Measurements from ENCODE around the gene SH3BP5. TPM values are rescaled to one million over a fixed set of nuclear protein-coding genes. Genes with fewer than 3 reads are reported as not detected.

Gene SH3BP5
- total RNA-seq, 4 donors from 2014 or later: 60.2 to 90.4 (median 82.0) TPM

DNA sequence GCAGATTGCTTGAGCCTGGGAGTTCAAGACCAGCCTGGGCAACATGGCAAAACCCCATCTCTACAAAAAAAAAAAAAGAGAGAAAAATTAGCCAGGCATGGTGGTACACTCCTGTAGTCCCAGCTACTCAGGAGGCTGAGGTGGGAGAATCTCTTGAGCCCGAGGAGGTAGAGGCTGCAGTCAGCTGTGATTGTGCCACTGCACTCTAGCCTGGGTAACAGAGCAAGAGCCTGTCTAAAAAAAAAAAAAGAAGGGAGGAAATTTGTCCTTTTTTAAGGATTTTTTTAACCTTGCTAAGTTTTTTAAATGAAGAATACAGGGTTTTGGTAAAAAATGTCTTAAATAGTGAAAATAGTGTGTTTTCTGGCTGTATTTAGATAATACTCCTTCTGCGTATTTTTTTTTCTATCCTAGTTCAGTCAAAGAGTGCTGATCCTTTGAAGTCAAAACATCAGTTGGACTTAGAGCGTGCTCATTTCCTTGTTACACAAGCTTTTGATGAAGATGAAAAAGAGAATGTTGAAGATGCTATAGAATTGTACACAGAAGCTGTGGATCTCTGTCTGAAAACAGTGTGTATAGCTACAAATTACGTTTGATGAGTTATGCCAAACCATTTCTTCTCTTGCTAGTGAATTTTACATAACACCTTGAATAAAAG, 115.2 kb downstream of the SH3BP5 start:
- H3K36me3 ChIP-seq: peaks cover 23 to 49% of the 10 kb centered on the region in 2 donors

DNA sequence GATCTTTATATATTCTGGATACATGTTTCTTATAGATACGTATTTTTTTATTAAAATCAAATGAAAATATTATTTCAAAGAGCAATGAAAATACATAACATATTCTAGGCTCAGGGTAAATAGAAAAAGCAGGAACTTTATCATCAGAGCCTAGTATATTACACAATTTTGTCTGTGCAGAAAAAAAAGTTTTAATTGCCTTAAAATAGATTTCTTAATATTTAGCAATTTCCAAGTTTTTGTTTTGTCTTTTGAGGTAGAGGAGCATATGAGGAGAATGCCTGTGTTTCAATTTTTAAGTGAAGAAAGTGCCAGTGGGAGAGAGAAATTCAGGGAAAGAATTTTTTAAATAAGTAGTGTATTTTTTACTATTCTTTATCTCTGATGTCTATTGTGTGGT, 115.9 kb downstream of the SH3BP5 start:
- WGBS, 2 donors: 95% methylated on average over 1 of the region's 1 CpG
- peaks cover 20 to 42% of the 10 kb centered on the region in 2 donors for H3K36me3 ChIP-seq

More for the DNA sequence above, 115.2 kb downstream of the SH3BP5 start:
- 96 to 97% methylated on average over 4 of the region's 4 CpGs for WGBS, 2 donors
- DNase-seq: no peak
- H3K9me3 ChIP-seq: no peaks in the 10 kb centered on the region
- no peaks in the 10 kb centered on the region for H3K27me3 ChIP-seq
- no peak for TF ChIP-seq POLR2A (IDR thresholded peaks at IDR 0.05)
- TF ChIP-seq, protein P1, sequence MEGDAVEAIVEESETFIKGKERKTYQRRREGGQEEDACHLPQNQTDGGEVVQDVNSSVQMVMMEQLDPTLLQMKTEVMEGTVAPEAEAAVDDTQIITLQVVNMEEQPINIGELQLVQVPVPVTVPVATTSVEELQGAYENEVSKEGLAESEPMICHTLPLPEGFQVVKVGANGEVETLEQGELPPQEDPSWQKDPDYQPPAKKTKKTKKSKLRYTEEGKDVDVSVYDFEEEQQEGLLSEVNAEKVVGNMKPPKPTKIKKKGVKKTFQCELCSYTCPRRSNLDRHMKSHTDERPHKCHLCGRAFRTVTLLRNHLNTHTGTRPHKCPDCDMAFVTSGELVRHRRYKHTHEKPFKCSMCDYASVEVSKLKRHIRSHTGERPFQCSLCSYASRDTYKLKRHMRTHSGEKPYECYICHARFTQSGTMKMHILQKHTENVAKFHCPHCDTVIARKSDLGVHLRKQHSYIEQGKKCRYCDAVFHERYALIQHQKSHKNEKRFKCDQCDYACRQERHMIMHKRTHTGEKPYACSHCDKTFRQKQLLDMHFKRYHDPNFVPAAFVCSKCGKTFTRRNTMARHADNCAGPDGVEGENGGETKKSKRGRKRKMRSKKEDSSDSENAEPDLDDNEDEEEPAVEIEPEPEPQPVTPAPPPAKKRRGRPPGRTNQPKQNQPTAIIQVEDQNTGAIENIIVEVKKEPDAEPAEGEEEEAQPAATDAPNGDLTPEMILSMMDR (IDR thresholded peaks at IDR 0.05): no peak
- no peak overlapping the region for H3K4me3 ChIP-seq (replicated peaks in 1 of 3)
- no peak overlapping the region for H3K27ac ChIP-seq
- intact Hi-C loops (cut with DNase I): loop anchor here (10.0 kb wide), 1 partner anchor 338 kb away; no protein-coding TSS in a partner anchor
- H3K4me1 ChIP-seq: peaks cover 4 to 6% of the 10 kb centered on the region in 2 donors

DNA sequence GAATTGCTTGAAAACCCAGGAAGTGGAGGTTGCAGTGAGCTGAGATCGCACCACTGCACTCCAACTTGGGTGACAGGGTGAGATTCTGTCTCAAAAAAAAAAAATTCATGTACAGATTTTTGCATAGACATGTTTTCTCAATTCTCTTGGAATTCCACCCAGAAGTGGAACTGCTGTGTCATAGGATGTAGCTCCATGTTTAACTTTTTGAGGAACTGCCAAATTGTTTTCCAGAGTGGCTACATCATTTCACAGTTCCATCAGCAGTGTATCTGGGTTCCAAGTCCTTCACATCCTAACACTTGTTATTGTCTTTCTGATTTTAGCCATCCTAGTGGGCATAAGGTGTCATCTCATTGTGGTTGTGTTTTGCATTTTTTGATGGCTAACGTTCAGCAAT, 116.4 kb downstream of the SH3BP5 start:
- Histone ChIP-seq H3K36me3 (peaks cover 20 to 38% of the 10 kb centered on the region in 2 donors), H3K27ac (no peak overlapping the region), H3K4me1 (peaks cover 4 to 6% of the 10 kb centered on the region in 2 donors), H3K27me3 (no peaks in the 10 kb centered on the region), H3K9me3 (no peaks in the 10 kb centered on the region), H3K4me3 (replicated peaks in 1 of 3) (no peak overlapping the region)
- no peak for DNase-seq
- TF ChIP-seq, protein P1 (IDR thresholded peaks at IDR 0.05): no peak
- no peak for TF ChIP-seq POLR2A (IDR thresholded peaks at IDR 0.05)
- 91 to 94% methylated on average over 2 of the region's 2 CpGs for WGBS, 2 donors
- intact Hi-C loops (cut with DNase I): loop anchor here (10.0 kb wide), 1 partner anchor 339 kb away; no protein-coding TSS in a partner anchor

More for the DNA sequence above, 115.9 kb downstream of the SH3BP5 start:
- intact Hi-C loops (cut with DNase I): loop anchor here (10.0 kb wide), 1 partner anchor 338 kb away; no protein-coding TSS in a partner anchor
- H3K4me3 ChIP-seq (replicated peaks in 1 of 3): no peak overlapping the region
- no peak for DNase-seq
- H3K9me3 ChIP-seq: no peaks in the 10 kb centered on the region
- H3K27me3 ChIP-seq: no peaks in the 10 kb centered on the region
- TF ChIP-seq, protein P1 (IDR thresholded peaks at IDR 0.05): no peak
- no peak for TF ChIP-seq POLR2A (IDR thresholded peaks at IDR 0.05)
- no peak overlapping the region for H3K27ac ChIP-seq
- H3K4me1 ChIP-seq: peaks cover 4 to 6% of the 10 kb centered on the region in 2 donors

DNA sequence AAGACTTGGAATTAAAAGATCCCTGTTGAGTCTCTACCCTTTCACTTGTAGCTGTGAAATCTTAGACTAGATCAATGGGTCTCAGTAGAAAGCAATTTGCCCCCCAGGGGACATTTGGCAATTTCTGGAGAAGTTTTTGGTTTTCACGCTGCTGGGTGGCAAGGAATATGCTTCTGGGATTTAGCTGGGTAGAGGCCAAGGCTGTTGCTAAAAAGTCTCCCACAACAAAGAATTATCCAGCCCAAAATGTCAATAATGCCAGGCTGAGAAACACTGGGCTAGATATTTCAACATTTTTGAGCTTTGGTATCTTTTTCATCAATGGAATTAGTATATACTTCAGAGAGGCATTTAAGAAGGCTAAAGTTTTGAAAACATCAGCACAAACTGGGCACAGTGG, 117.6 kb downstream of the SH3BP5 start:
- H3K36me3 ChIP-seq: peaks cover 19 to 32% of the 10 kb centered on the region in 2 donors
- no peak for DNase-seq

More for the DNA sequence above, 117.6 kb downstream of the SH3BP5 start:
- TF ChIP-seq, protein P1 (IDR thresholded peaks at IDR 0.05): no peak
- no peak for TF ChIP-seq POLR2A (IDR thresholded peaks at IDR 0.05)
- Histone ChIP-seq H3K4me1 (peaks cover 4 to 6% of the 10 kb centered on the region in 2 donors), H3K27me3 (no peaks in the 10 kb centered on the region), H3K9me3 (no peaks in the 10 kb centered on the region), H3K4me3 (replicated peaks in 1 of 3) (no peak overlapping the region), H3K27ac (no peak overlapping the region)
- intact Hi-C loops (cut with DNase I): loop anchor here (10.0 kb wide), 1 partner anchor 340 kb away; no protein-coding TSS in a partner anchor
- WGBS, 2 donors: 94 to 100% methylated on average over 1 of the region's 1 CpG

Measured in thyroid gland (tissue), 4 donors.